H9 (cell line): Measurements from ENCODE around the gene CRYBG2. TPM values are rescaled to one million over a fixed set of nuclear protein-coding genes. Genes with fewer than 3 reads are reported as not detected.

Source experiments
- DNase-seq: peaks from one replicate; pipeline ENCODE4 v3.0.0-alpha.2; 2017
- H2AFZ ChIP-seq: one replicate; pipeline ENCODE4 v1.6.1; 2013; ENCODE audit warnings: mild to moderate bottlenecking, low read length, control low read depth, moderate library complexity
- H2AK5ac ChIP-seq: 2 replicates; pipeline ENCODE4 v1.6.1; 2013; ENCODE audit warnings: low read length, control low read depth, mixed read lengths; ENCODE audit not compliant: insufficient read length
- H2BK120ac ChIP-seq: one replicate; pipeline ENCODE4 v1.6.1; 2013; ENCODE audit warnings: low read depth, mild to moderate bottlenecking, low read length, control low read depth, inconsistent platforms; ENCODE audit not compliant: poor library complexity, severe bottlenecking
- H2BK12ac ChIP-seq: 2 replicates; pipeline ENCODE4 v1.6.1; 2013; ENCODE audit warnings: low read length, control low read depth, mixed read lengths, low read depth; ENCODE audit not compliant: insufficient read length
- H2BK15ac ChIP-seq: 2 replicates; pipeline ENCODE4 v1.6.1; 2013; ENCODE audit warnings: low read depth, low read length, control low read depth
- H2BK20ac ChIP-seq: one replicate; pipeline ENCODE4 v1.6.1; 2013; ENCODE audit warnings: low read depth, mild to moderate bottlenecking, low read length, control low read depth, inconsistent platforms; ENCODE audit not compliant: poor library complexity, severe bottlenecking
- H2BK5ac ChIP-seq: 2 replicates; pipeline ENCODE4 v1.6.1; 2013; ENCODE audit warnings: low read length, control low read depth, mixed read lengths; ENCODE audit not compliant: insufficient read length
- H3K14ac ChIP-seq: 2 replicates; pipeline ENCODE4 v1.6.1; 2013; ENCODE audit warnings: low read length, control low read depth; ENCODE audit not compliant: insufficient read depth
- H3K18ac ChIP-seq: 2 replicates; pipeline ENCODE4 v1.6.1; 2013; ENCODE audit warnings: low read depth, mild to moderate bottlenecking, mixed read lengths, low read length, control low read depth; ENCODE audit not compliant: insufficient read length
- H3K23ac ChIP-seq: 2 replicates; pipeline ENCODE4 v1.6.1; 2013; ENCODE audit warnings: low read length, control low read depth, mixed read lengths, low read depth; ENCODE audit not compliant: insufficient read length
- H3K23me2 ChIP-seq: 2 replicates; pipeline ENCODE4 v1.6.1; 2013; ENCODE audit warnings: low read depth, mild to moderate bottlenecking, mixed read lengths, low read length, control low read depth; ENCODE audit not compliant: insufficient read length, poor library complexity, severe bottlenecking
- H3K27ac ChIP-seq: 2 replicates; pipeline ENCODE4 v1.5.1; 2013; ENCODE audit warnings: low read length, control low read depth, mixed read lengths, low read depth; ENCODE audit not compliant: insufficient read length
- H3K27me3 ChIP-seq: 2 replicates; pipeline ENCODE4 v1.6.1; 2013; ENCODE audit warnings: low read length, control low read depth, inconsistent platforms; ENCODE audit not compliant: insufficient read depth
- H3K4ac ChIP-seq: 2 replicates; pipeline ENCODE4 v1.6.1; 2013; ENCODE audit warnings: low read depth, mild to moderate bottlenecking, control low read depth, inconsistent platforms, low read length, moderate library complexity
- H3K4me1 ChIP-seq: 2 replicates; pipeline ENCODE4 v1.6.1; 2013; ENCODE audit warnings: low read length, control low read depth, inconsistent platforms; ENCODE audit not compliant: insufficient read depth
- H3K4me2 ChIP-seq: 2 replicates; pipeline ENCODE4 v1.6.1; 2013; ENCODE audit warnings: low read length, control low read depth, mixed read lengths; ENCODE audit not compliant: insufficient read length, insufficient read depth
- H3K56ac ChIP-seq: 2 replicates; pipeline ENCODE4 v1.6.1; 2013; ENCODE audit warnings: low read depth, mild to moderate bottlenecking, mixed read lengths, low read length, control low read depth; ENCODE audit not compliant: insufficient read length
- H3K79me1 ChIP-seq: 2 replicates; pipeline ENCODE4 v1.6.1; 2013; ENCODE audit warnings: low read depth, mild to moderate bottlenecking, moderate library complexity, low read length, control low read depth, inconsistent platforms; ENCODE audit not compliant: insufficient read depth, poor library complexity, severe bottlenecking
- H3K79me2 ChIP-seq: 2 replicates; pipeline ENCODE4 v1.6.1; 2013; ENCODE audit warnings: low read length, control low read depth, inconsistent platforms; ENCODE audit not compliant: insufficient read depth
- H3K9ac ChIP-seq: 2 replicates; pipeline ENCODE4 v1.6.1; 2013; ENCODE audit warnings: low read length, control low read depth, mixed read lengths; ENCODE audit not compliant: insufficient read length; ENCODE audit errors: extremely low read depth
- H3K9me3 ChIP-seq: one replicate; pipeline ENCODE4 v1.6.1; 2013; ENCODE audit warnings: low read depth, low read length, inconsistent platforms; ENCODE audit not compliant: control insufficient read depth
- H3T11ph ChIP-seq: one replicate; pipeline ENCODE4 v1.6.1; 2013; ENCODE audit warnings: mild to moderate bottlenecking, low read length, control low read depth, inconsistent platforms
- H4K20me1 ChIP-seq: one replicate; pipeline ENCODE4 v1.6.1; 2013; ENCODE audit not compliant: control insufficient read depth, insufficient read length, insufficient read depth
- H4K5ac ChIP-seq: 2 replicates; pipeline ENCODE4 v1.6.1; 2013; ENCODE audit warnings: low read depth, mild to moderate bottlenecking, mixed read lengths, low read length, control low read depth; ENCODE audit not compliant: insufficient read length
- H4K8ac ChIP-seq: replicated peaks from 2 replicates; pipeline ENCODE4 v1.6.1; 2013; ENCODE audit warnings: low read length, control low read depth, mixed read lengths, low read depth; ENCODE audit not compliant: insufficient read length
- H4K91ac ChIP-seq: 2 replicates; pipeline ENCODE4 v1.6.1; 2013; ENCODE audit warnings: low read depth, mild to moderate bottlenecking, moderate library complexity, mixed read lengths, low read length, control low read depth; ENCODE audit not compliant: insufficient read length
- H3K27ac Mint-ChIP-seq, 3 experiments: 2 replicates in 2 of 3; 3 replicates in 1 of 3; pipeline ENCODE4 v1.8.0; 2020 to 2021; ENCODE audit warnings: mixed read lengths in 3 of 3, mild to moderate bottlenecking in 1 of 3, moderate library complexity in 1 of 3
- H3K27me3 Mint-ChIP-seq: 2 replicates; pipeline ENCODE4 v1.8.0; 2021; ENCODE audit warnings: low read depth, mild to moderate bottlenecking, moderate library complexity, mixed read lengths
- H3K36me3 Mint-ChIP-seq, 3 experiments: 2 replicates in 2 of 3; 3 replicates in 1 of 3; pipeline ENCODE4 v1.8.0; 2020 to 2021; ENCODE audit warnings: low read depth in 3 of 3, mixed read lengths in 3 of 3; ENCODE audit not compliant: insufficient read depth in 1 of 3
- H3K4me1 Mint-ChIP-seq, 2 experiments: 2 replicates each; pipeline ENCODE4 v1.8.0; 2020; ENCODE audit warnings: mixed read lengths in 2 of 2
- H3K4me3 Mint-ChIP-seq, 2 experiments: 2 replicates in 1 of 2; 3 replicates in 1 of 2; pipeline ENCODE4 v1.8.0; 2020 to 2021; ENCODE audit warnings: mild to moderate bottlenecking in 2 of 2, mixed read lengths in 2 of 2, moderate library complexity in 1 of 2
- H3K9me3 Mint-ChIP-seq, 2 experiments: 2 replicates in 1 of 2; 3 replicates in 1 of 2; pipeline ENCODE4 v1.8.0; 2020; ENCODE audit warnings: mild to moderate bottlenecking in 2 of 2, mixed read lengths in 2 of 2, moderate library complexity in 1 of 2
- WGBS: extraction: QIAGEN DNeasy Blood & Tissue Kit; methylation state at CpG from one replicate; pipeline ENCODE4 v1.1.7; 2013; ENCODE audit warnings: missing lambda C conversion rate, low lambda C conversion rate, mixed read lengths; ENCODE audit not compliant: insufficient read length; ENCODE audit errors: extremely low coverage; 5-methylcytosine and 5-hydroxymethylcytosine counted together
- total RNA-seq: library from RNA; stranded (reverse); gene quantifications from 2 replicates; pipeline ENCODE4 v1.2.1, GENCODE V29; 2021
- TF ChIP-seq, protein P1 (sequence below): fragments of 200-600 bp; sonication (generic); conservative IDR thresholded peaks from 3 replicates; pipeline ENCODE4 v1.8.0; 2021; ENCODE audit warnings: antibody characterized with exemption, mild to moderate bottlenecking

CRYBG2 gene
- total RNA-seq, 1 experiment from 2014 or later = 12.8 TPM

DNA sequence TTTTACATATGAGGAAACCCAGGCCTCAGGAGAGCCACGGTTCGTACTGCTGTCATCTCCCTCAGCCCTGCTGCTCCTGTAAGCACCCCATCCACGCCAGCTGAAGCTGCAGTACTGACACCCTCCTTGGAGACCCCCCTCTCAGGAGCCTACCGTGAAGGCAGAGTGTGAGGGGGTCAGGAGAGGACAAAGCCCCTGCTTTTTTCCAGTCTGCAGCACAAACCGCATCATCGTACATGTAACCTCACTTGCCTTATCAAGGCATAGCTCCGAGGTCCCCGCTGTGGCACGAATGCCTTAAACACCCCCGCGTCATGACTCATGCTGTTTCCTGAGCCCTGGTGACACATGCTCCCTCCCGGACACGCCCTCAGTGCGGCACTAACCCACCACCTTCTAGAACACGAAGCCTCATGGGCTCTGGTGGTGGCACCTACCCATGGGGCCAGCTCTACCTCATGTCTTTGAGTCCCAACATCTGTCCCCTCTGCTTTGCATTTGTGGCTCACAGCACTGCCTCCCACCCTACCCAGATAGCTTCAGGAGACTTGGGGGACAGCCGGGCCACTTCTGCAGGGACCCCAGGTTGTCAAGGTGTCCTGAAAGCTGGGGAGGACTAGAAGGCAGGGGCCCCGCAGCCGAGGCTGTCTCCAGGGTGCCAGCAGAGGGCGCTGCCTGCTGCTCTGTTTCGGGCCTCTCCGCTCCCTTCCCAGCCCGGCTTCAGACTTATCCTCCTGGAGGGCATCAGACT is 69.2 kb downstream of the CRYBG2 start:
- H3K79me2 ChIP-seq = no peaks in the 10 kb centered on the region
- no peak overlapping the region for H3K14ac ChIP-seq
- no peaks in the 10 kb centered on the region; a peak in 1 of 5 replicates for H3K9me3 Mint-ChIP-seq
- no peak overlapping the region for H4K91ac ChIP-seq
- no peaks in the 10 kb centered on the region; the same call in 1 of the 2 replicates for H3K27me3 Mint-ChIP-seq
- H3K9ac ChIP-seq = no peak overlapping the region
- no CpG with 5 or more reads among the region's 22 CpGs for WGBS
- H3K4ac ChIP-seq = no peak overlapping the region
- no peak overlapping the region for H3K56ac ChIP-seq
- H2BK15ac ChIP-seq = no peak overlapping the region
- peaks cover 2% of the 10 kb centered on the region for H4K20me1 ChIP-seq
- TF ChIP-seq, protein P1, sequence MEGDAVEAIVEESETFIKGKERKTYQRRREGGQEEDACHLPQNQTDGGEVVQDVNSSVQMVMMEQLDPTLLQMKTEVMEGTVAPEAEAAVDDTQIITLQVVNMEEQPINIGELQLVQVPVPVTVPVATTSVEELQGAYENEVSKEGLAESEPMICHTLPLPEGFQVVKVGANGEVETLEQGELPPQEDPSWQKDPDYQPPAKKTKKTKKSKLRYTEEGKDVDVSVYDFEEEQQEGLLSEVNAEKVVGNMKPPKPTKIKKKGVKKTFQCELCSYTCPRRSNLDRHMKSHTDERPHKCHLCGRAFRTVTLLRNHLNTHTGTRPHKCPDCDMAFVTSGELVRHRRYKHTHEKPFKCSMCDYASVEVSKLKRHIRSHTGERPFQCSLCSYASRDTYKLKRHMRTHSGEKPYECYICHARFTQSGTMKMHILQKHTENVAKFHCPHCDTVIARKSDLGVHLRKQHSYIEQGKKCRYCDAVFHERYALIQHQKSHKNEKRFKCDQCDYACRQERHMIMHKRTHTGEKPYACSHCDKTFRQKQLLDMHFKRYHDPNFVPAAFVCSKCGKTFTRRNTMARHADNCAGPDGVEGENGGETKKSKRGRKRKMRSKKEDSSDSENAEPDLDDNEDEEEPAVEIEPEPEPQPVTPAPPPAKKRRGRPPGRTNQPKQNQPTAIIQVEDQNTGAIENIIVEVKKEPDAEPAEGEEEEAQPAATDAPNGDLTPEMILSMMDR = peak; percentile 95
- no peaks in the 10 kb centered on the region for H3K27me3 ChIP-seq
- H3K36me3 Mint-ChIP-seq = peaks cover 8 to 11% (median 11%) of the 10 kb centered on the region in 3 experiments; a peak in 6 of 7 replicates
- no peak overlapping the region for H4K8ac ChIP-seq
- H3K4me1 ChIP-seq = peaks cover 5% of the 10 kb centered on the region; the same call in 1 of the 2 replicates
- no peak overlapping the region for H2BK5ac ChIP-seq
- no peak overlapping the region for H3K23ac ChIP-seq
- H2BK20ac ChIP-seq = no peak overlapping the region
- H2AK5ac ChIP-seq = no peak overlapping the region
- H3K18ac ChIP-seq = no peak overlapping the region
- 0 out of 5 replicates have a peak overlapping the region, but pooled peaks of 1 of the 2 experiments have one; percentile 55 for H3K4me3 Mint-ChIP-seq
- H4K5ac ChIP-seq = no peak overlapping the region
- H3K9me3 ChIP-seq = no peaks in the 10 kb centered on the region
- DNase-seq = peak; percentile 78
- no peak overlapping the region for H2AFZ ChIP-seq
- H3K23me2 ChIP-seq = peaks cover 8% of the 10 kb centered on the region
- peaks cover 42 to 47% of the 10 kb centered on the region in 2 experiments for H3K4me1 Mint-ChIP-seq
- no peak overlapping the region for H2BK12ac ChIP-seq
- no peak overlapping the region for H3T11ph ChIP-seq
- no peak overlapping the region for H2BK120ac ChIP-seq
- no peak overlapping the region for H3K27ac ChIP-seq
- H3K4me2 ChIP-seq = no peak overlapping the region
- H3K79me1 ChIP-seq = no peaks in the 10 kb centered on the region
- H3K27ac Mint-ChIP-seq = peak overlapping the region in 2 of 3 experiments; percentile 56 to 85; a peak in 4 of 7 replicates
